Measurements from ENCODE around the gene ENAM. TPM values are rescaled to one million over a fixed set of nuclear protein-coding genes. Genes with fewer than 3 reads are reported as not detected.

The ENAM gene
- total and polyA plus RNA-seq, 2 of the 13 experiments (the other 11 are each of a cell fraction or from before 2014, with no cell fraction given): not detected

- no peak for TF ChIP-seq MBNL3 (CRISPR knock-in tag; conservative IDR thresholded peaks at IDR 0.05)
- no peak for TF ChIP-seq ZNF292 (CRISPR knock-in tag; IDR thresholded peaks at IDR 0.05; ENCODE audit: borderline replicate concordance, low read depth)
- peak; percentile 87 for TF ChIP-seq CTCF (CRISPR knock-in tag; IDR thresholded peaks at IDR 0.05)
- 0 out of 2 replicates have a peak, but pooled peaks have one; percentile 18 for TF ChIP-seq ZNF331 (CRISPR knock-in tag; IDR thresholded peaks at IDR 0.05)
- no peak for TF ChIP-seq ZNF770 (CRISPR knock-in tag; IDR thresholded peaks at IDR 0.05)
- no peak for TF ChIP-seq ZNF672 (CRISPR knock-in tag; IDR thresholded peaks at IDR 0.05)
- no peak for TF ChIP-seq TBX2 (CRISPR knock-in tag; IDR thresholded peaks at IDR 0.05; ENCODE audit: borderline replicate concordance)
- no peak for TF ChIP-seq ZSCAN22 (CRISPR knock-in tag; IDR thresholded peaks at IDR 0.05)
- no peak for TF ChIP-seq CEBPZ (IDR thresholded peaks at IDR 0.05; ENCODE audit: low read length)
- TF ChIP-seq DMTF1 (CRISPR knock-in tag; IDR thresholded peaks at IDR 0.05): no peak
- no peak for TF ChIP-seq CAMTA2 (CRISPR knock-in tag; IDR thresholded peaks at IDR 0.05; ENCODE audit: borderline replicate concordance)
- TF ChIP-seq ZNF577 (CRISPR knock-in tag; IDR thresholded peaks at IDR 0.05; ENCODE audit: borderline replicate concordance, low read depth): no peak
- no peak for TF ChIP-seq ZNF136 (CRISPR knock-in tag; IDR thresholded peaks at IDR 0.05; ENCODE audit: low read depth)
- no peak for TF ChIP-seq TFDP2 (CRISPR knock-in tag; IDR thresholded peaks at IDR 0.05)
- peak; percentile 87 for TF ChIP-seq SMC3 (IDR thresholded peaks at IDR 0.05; ENCODE audit: low read length)
- no peak for TF ChIP-seq RFXAP (CRISPR knock-in tag; IDR thresholded peaks at IDR 0.05; ENCODE audit: borderline replicate concordance)
- TF ChIP-seq ZNF510 (CRISPR knock-in tag; IDR thresholded peaks at IDR 0.05; ENCODE audit: low read depth): no peak
- no peak for TF ChIP-seq ZNF556 (CRISPR knock-in tag; IDR thresholded peaks at IDR 0.05; ENCODE audit: borderline replicate concordance)
- no peak for TF ChIP-seq PAWR (CRISPR knock-in tag; IDR thresholded peaks at IDR 0.05; ENCODE audit: borderline replicate concordance)
These were observed 27.0 kb upstream of the ENAM start (continued) for GRCh38 chr4:70601422-70602039.
